ENCODE data around the gene PAXX.
"Not testable (repeated sequence)": the region's sequence is repeated elsewhere in the genome, so short reads cannot be mapped to it uniquely, and the experiment has no call there.

The PAXX gene

DNA sequence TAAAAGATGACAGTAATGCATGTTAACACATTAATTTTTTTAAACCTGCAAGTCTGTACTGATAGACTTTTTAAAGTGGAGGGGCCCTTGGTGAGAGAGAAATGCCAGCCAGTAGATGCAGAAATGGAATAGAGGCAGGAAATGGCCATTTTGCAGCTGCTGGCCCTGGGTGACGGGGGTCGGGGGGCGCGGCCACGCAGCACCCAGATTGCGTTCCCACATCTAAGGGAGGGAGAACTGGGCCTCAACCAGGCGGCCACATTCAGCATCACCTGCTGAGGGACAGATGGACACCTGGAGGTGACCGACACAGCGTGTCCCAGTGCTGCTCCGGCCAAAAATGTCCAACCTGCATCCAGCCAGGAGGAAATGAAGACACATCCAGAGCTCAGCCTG is 10.4 kb downstream of the PAXX start:
- DNase-seq (ENCODE audit: low read depth): no peak

DNA sequence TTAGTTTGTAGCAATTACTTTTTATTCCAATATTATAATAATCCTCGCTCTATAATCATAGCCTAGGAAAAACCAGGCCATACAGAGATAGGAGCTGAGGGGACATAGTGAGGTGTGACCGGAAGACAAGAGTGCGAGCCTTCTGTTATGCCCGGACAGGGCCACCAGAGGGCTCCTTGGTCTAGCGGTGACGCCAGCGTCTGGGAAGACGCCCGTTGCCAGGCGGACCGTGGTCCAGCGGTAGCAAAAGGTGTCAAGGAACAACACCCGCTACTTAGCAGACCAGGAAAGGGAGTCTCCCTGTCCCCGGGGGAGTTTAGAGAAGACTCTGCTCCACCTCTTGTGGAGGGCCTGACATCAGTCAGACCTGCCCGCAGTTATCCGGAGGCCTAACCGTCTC is 12.1 kb downstream of the PAXX start:
- DNase-seq (ENCODE audit: low read depth): not testable (repeated sequence)

DNA sequence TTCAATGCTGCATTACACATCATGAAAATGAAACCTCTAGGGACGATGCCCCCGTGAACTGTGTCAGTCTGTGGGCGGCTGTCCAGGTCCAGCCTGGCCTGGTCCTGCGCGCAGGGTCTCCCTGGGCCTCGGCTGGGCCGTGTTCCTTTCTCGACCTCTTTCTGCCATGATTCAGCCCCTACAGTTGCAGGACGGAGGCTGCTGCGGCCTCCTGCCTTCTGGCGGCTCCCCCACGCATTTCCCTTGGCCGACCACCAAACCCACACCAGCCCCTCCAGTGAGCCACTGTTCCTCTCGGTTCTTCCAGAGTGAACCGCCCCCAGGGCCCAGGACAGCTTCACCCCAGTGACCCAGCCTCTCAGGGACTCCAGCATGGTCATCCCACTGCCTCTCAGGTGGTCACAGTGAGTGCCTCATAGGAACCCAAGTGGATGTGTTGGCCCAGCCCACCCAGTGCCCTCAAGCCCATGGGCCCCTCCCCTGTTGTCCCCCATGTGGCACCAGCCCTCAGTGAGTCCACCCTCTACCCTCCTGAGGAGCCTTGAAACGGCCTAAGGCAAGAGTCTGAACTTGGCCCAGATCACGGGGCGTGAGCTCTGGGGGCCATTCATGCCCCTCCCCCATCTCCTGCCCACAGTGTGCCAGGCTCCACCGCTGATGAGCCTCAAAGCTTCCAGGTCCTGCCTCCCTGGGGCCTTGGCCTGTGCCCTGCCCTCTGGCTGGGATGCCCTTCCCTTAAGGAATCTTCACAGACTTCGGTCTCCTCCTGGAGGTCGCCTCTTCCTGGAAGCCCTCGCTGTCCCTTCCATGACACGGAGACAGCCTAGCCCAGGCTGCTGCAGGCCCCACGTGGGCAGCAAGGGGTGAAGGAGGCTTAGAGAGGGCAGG is 14.1 kb downstream of the PAXX start:
- DNase-seq (ENCODE audit: low read depth): no peak

DNA sequence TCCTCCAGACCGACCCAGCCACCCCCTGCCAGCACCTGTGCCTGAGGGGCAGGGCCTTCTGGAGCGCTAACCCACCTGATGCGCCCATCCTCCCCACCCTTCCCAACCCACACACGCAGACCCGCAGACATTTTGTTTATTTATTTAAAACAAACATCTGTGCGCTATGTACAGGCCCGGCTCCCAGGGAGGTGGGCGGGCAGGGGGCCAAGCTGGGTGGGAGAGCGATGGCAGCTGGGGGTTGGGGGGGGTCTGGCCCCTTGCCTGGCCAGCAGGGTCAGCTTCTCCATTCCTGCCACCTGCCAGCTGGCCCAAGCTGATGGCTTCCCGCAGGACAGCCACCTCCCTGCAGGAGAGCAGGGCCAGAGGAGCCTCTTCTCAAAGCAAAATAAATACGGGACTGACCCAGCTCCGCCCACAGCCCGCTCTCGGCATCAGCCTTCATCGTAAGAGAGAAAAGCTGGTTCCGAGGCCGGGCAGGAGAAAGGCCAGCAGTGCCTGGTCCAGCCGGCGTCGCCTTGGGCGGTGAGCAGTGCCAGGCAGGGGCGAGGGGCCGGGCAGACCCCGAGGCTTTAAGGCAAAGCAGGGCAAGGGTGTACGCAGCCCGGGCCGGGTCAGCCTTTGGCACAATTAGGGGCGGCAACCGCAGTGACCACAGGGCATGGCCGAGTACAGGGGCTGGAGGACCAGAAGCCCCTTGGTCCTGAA is 15.0 kb downstream of the PAXX start:
- DNase-seq (ENCODE audit: low read depth): no peak

DNA sequence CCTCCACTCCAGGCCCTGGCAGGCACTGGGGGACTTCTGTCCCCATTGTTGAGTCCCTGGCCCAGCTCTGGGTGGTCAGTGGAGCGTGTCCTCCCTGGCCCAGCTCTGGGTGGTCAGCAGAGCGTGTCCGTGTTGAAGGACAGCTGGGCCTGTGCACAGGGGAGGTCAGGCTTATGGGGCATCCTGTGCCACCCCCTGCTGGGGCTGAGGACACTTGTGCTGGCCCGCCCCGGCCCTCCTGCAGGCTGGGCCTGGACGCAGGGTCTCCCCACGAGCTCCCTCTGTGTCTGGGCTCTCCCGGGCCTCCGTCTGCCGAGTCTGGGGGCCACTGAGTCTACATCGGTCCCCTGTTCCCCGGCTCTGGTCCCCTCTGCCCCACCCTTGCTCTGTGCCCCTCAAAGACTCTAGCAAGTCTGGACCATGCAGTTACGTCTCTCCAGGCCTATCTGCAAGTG is 15.6 kb downstream of the PAXX start:
- DNase-seq (ENCODE audit: low read depth): no peak

DNA sequence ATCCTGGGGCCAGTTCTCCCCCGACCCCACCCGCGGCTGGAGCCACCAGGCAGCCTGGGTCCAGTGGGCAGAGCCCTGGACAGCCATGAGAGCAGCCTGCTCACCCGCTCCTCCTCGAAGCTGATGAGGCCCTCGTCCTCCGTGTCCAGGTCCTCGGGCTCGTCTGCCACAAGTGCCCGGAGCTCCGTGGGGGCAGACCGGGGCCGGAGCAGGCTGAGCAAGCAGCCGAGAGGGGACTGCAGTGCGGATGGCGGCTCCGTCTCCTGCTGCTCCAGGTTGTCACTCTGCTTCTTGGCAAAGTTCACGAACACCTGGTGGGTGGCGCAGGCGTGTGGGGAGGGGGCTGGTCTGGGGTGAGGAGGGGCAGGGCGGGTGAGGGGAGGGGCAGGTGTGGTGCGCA is 16.1 kb downstream of the PAXX start:
- no peak for DNase-seq (ENCODE audit: low read depth)

DNA sequence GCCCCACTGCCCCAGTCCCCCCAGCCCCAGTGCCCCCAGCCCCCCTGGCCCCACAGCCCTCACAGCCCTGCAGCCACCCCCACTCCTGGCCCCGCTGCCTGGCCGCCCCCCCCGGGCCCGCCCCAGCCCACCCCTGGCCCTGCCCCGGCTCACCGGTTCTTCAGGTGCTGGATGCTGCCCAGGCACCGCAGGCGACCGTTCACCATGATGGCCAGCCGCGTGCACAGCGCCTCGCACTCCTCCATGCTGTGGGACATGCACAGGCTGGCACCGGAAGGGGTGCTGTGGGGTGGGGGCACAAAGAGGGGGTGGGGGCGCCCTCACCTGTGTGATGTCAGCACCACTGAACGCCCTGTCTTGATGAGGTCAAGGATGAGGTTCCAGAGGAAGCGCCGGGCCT is 17.0 kb downstream of the PAXX start:
- no peak for DNase-seq (ENCODE audit: low read depth)

DNA sequence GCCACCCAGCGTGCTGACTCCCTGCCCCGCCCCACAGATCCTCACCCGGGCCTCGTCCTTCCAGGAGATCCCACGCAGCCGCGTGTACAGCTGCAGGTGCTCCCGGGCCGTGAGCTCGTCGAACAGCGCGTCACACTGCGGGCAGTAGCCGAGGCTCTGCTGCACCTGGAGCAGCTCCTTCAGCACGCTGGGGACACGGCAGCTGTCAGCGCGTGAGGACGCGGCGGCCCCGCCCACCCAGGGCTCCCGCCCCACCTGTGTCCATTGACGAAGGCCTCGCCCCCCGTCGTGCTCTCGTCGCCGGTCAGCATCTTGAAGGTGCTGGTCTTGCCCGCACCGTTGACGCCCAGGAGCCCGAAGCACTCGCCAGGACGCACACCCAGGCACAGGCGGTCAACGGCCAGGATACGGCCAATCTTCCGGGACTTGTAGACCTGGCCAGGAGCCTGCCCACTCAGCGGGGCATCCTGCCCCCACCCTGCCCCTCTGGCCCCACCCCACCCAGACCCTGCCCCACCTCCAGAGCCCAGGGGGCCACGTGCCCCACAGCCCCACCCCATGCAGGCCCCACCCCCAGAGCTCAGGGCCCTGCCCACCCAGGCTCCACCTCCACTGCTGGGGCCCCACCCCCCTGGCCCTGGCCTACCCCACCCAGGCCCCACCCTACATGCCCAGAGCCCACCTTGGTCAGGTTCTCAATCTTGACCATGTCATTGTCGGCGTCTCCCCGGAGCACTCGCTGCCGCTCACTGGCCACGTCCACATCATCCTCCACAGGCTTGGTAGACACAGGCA is 17.9 kb downstream of the PAXX start:
- no peak for DNase-seq (ENCODE audit: low read depth)

DNA sequence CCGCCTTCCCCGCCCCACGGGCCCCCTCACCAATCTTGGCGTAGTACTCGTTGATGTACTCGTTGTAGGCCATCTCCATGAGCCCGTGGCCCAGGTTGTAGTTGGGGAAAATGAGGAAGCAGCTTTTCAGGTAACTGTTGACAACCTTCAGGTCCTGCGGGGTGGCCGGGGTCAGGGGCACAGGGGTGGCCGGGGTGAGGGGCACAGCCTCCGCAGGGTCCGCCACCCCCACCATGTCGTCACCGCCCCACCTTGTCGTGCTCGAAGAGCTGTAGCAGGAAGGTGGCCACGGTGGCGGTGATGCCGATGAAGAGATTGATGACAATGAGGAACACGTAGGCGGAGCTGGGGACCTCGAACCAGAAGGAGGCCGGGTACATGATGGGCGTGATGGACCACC is 18.9 kb downstream of the PAXX start:
- DNase-seq (ENCODE audit: low read depth): no peak

DNA sequence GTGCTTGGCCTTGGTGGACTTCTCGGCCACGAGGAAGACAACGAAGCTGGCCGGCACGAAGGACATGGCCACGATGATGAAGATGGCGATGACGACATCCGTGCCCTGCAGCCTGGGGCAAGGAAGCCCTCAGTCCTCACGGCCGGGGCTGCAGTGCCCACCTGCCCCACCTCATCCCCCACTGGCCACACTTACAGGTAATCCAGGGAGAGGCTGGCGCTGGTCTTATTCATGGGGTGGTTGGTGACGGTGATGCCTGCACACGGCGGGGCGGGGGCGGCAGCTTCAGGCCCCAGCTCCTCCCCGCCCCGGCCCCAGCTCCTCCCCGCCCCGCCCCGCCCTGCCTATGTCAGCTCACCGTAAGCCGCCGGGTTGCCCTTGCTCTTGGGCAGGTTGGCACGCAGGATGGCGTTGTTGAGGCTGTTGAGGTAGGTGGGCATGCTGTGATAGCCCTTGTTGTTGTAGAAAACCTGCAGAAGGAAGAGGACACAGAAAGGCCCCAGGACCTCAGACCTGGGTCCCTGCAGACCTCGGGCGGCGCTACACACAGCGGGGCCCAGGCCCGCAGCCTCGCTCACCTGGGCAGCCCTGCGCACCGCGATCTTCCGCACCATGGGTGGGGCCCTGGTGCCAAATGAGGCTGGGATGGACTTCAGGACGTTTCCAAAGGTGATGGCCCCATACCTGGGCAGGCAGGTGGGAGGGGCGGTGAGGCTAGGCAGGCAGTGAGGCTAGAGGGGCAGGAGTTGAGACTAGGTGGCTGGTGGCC is 19.9 kb downstream of the PAXX start:
- no peak for DNase-seq (ENCODE audit: low read depth)

DNA sequence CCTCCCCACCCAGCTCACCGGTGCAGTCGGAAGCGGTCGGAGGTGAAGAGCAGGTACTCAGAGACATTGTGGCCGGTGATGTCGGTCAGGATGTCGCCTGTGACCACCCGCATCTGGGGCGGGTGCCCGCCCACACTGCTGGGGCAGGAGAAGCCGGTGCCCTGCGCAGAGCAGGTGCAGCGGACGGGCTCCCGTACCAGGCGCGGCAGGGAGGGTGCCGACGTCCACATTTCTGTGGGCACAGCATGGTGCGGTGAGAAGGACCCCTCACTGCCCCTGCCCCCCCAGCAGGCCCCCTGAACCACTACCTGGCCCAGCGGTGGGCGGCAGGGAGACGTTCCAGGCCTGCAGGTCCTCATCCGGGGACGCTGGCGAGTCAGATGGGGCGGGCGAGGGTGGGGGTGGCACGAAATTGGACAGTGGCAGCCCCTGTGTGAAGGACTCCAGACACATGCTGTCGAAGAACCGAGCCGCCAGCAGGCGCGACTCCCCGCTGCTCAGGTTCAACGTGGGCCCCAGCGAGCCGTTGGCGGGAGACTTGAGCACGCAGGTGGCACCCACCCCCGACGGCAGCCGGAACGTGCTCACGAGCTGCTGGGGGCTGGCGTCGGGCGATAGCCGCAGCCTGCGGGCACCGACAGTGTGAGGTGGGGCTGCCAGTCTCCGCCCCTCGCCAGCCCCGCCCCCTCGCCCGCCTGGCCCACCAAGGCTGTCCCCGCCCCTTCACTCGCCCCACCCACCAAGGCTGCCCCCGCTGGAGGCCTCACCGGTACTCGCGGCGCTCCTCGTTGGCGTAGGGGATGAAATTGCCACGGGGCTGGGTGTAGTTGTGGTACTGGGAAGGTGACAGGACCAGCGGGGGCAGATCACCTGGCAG is 20.7 kb downstream of the PAXX start:
- DNase-seq (ENCODE audit: low read depth): no peak

DNA sequence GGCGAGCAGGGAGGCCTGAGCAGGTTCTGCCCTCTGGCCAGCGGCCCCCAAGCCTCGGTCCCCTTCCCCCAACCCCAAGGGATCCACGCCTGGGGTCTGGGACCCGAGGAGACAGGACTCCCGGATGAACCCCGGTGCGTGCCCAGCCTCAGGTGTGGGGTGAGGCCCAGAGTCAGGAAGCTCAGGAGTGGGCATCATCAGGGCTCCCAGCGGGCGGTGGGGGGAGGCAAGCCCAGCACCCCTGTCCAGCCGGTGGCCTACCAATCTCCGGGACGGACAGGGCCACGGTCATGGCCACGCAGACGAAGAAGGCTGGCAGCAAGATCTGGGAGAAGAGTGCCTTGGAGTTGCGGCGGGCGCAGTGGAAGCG is 21.3 kb downstream of the PAXX start:
- no peak for DNase-seq (ENCODE audit: low read depth)

DNA sequence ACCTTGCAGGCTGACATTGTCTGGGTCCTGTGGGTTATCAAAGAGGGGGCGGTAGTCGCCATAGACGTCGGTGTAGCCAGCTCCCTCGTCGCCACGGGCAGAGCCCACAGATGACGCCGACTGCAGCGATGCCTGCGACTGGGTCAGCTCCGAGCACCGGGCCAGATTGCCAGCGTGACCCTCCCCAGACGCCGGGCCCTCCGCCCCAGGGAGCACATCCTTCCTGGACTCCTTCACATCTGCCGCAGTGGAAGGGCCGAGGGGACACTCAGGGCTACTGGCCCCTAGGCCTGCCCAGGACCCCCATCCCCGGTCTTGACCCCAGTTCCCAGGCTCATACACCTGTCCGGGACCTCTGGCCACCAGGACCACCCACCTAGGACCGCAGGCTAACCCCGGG is 21.9 kb downstream of the PAXX start:
- DNase-seq (ENCODE audit: low read depth): no peak

DNA sequence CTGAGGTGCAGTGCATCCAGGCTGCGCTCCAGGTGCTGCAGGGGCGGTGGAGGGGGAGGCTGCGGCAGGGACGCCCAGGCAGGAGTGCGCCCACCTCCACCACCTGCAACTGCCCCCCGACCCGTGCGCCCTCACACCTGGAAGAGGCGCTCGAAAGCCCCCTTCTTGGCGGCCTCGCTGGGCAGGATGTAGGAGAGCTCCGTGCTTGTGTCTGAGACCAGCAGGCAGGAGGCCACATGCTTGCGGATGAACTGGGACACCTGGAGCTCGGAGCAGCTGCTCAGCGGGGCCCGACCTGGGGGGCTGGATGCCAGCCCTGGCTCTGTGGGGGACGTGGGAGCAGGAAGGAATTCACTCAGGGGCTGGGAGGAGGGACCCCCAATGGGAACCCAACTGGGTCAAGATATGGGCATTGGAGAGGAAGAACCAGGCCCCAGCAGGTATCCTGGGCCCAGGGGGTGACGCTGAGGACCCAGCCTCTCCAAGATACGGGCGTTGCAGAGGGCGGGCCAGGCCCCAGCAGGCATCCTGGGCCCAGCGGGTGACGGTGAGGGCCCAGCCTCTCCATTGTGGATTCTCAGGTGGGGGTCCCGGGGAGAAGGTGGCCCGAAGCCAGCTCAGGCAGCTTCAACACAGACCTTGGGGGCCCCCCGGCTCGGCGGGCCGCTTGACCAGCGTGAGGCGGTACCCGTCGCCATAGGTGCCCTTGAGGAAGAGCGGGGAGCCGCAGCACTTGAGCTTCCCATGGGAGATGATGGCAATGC is 22.7 kb downstream of the PAXX start:
- no peak for DNase-seq (ENCODE audit: low read depth)

DNA sequence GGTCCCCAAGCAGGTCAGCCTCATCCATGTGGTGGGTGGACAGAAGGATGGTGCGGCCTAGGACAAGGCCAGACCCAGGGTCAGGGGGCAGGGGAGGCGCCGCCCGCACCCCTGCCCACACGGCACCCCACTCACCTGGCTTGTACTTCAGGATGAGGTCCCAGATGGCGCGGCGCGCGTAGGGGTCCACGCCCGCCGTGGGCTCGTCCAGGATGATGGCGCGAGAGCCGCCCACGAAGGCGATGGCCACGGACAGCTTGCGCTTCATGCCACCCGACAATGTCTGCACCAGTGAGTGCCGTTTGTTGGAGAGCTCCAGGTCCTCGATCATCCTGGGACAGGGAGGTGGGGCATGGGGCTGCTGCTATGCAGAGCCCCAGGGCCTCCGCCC is 23.3 kb downstream of the PAXX start:
- DNase-seq (ENCODE audit: low read depth): no peak

DNA sequence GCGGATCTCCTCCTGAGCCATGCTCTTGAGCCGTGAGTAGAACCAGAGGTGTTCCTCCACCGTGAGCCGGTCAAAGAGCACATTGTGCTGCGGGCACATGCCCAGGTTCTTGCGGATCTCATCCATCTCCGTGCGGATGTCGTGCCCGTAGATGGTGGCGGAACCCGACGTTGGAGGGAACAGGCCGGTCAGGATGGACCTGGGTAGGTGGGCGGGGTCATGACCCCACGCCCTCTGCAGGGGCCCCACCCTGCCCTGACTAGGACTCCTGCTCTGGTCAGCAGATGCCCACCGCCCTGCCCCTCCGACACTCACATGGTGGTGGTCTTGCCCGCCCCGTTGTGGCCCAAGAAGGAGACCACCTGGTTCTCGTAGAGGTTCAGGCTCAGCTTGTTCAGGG is 23.8 kb downstream of the PAXX start:
- DNase-seq (ENCODE audit: low read depth): no peak

DNA sequence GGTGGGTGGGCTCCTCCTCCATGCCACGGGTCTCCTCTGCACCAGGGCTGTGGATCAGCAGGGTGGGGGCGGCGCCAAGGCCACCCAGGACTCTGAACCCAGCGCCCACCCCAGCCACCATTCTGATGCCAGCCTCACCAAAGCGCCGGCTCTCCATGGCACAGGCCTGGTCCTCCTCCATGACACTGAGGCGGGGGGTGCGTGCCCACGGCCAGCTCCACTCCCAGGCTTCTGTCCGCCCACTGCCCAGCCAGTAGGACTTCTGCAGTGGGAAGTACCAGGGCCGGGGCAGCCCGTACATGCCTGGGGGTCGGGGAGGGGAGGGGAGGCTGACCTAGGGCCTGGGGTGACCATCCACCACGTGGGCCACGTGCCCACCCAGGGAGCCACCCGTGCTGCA is 24.2 kb downstream of the PAXX start:
- no peak for DNase-seq (ENCODE audit: low read depth)

DNA sequence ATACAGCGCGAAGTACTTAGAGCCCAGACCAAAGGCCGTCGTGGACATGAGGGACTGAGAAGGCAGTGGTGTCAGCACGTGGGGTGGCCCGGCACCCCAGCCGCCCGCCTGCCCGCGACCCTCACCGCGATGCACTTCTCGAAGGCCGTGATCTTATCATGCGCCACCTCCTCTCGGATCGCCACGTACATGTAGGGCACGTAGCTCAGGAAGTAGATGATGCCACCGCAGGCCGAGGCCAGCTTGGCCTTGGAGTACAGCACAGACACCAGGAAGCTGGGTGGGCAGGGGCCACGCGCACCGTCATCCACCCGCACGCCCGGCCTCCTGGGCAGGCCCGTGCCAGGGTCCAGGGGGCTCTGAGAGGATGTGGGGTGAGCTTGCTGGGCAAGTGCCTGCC is 24.8 kb downstream of the PAXX start:
- no peak for DNase-seq (ENCODE audit: low read depth)

DNA sequence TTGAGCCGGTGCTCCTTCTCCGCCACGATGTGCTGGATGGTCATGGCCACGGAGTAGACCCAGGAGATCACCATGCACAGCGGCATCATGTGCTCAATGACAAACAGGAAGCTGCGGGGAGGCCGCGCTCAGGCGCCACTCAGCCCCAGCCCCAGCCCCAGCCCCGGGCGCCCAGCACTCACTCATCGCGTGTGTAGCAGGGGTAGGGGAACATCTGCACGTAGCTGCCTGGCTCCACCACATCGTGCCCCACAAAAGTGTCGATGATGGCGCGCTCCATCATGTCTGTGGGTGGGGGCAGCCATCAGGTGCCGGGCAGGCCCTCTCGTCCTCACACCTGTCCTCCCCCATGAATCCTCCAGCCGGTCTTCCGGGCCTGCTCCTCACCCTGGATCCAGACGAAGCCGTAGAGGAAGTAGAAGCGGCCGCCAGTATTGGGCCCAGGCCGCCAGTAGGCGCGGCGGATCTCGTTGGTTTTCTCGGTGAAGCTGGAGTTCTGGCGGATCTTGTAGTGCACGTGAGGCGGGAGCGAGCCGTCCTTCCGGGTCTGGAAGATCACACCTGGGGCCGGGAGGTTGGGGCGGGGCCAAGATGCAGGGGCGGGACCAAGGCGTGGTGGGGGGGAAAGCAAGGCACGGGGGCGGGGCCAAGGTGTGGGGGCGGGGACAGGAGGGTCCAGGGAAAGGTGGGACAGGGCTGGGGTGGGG is 25.7 kb downstream of the PAXX start:
- no peak for DNase-seq (ENCODE audit: low read depth)

Data from stimulated activated CD8-positive, alpha-beta memory T cell treated with anti-CD3 and anti-CD28 coated beads, Interleukin-12 subunit alpha, Interleukin-12 subunit beta, amount 100 ng/mL, for 4 hours (primary cell).